ENCODE measurements around the gene CFAP58.

Gene CFAP58

GRCh38 chr10:104321725-104322415 lies 31.8 kb upstream of the CFAP58 start:
- DNase-seq: no peak

- no peak for DNase-seq
These were observed 31.2 kb upstream of the CFAP58 start for GRCh38 chr10:104322416-104322782.

- DNase-seq: no peak
These were observed 30.5 kb upstream of the CFAP58 start for GRCh38 chr10:104323085-104323484.

GRCh38 chr10:104323760-104324201 lies 29.9 kb upstream of the CFAP58 start:
- DNase-seq: no peak

DNA sequence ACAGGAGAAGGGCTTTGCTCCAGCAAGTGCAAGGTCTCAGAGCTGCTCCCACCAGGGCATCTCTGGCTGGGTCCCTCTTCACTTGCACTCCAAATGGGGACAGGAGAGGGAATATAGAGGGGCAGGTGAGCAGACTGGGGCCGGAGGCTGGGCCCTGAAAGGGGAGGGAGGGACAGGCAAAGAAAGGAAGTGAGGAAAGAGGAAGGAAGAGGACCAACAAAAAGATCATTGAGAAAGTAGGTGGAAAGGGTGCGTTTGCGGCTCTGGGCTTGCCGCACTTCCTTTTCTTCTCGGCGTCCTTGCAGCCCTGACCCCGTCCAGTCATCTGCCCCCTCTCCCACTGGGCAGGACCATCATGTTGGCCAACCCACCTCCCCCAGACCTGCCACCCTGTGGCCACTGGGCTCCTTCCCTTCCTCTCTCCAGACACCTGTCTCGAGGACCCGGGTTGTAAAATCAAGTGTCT lies 29.4 kb upstream of the CFAP58 start:
- DNase-seq: no peak

GRCh38 chr10:104324931-104325330 lies 28.7 kb upstream of the CFAP58 start:
- DNase-seq: no peak

DNA sequence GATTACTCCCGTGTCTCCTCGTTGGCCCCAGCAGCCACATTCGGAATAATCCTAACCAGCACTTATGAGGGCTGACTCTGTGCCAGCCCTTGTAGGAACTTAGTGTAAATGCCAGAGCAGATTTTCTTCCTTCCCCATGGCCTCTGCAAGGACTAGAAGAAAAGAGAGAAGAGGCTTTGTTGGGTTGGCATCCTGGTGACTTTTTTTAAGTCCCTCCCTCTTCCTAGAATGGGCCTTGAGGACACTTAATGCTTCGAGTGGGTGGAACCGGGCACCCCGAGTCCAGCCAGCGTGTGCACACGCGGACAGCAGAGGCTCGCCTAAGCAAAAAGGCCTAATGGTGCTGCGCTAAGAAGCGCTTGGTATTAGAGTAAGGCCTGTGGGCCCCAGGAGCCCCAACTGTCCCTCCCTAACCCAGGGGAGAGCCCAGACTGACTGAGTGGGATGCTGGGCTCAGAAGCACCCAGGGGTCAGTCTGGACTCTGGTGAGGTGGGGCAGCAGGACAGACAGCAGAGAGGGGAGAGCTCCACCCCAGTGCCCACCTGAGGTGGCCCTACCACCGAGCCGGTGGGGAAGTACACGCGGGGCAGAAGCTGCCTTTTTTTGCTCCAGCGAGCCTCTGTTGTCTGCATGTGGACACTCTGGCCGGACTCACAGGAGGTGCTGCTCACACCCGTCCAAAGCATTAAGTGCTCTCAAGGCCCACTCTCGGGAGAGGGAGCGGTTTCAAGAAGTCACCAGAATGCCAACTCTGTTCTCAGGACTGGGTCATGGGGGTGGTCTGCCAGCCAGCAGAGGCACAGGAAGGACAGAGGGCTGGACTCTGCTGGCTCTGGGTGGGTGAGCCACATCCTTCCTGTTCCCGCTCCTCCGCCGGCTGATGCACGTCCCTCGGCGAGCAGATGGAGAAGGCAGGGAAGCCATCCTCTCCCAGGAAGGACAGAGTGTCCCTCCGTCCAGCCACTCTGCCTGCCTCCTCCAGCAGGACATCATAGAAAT lies 27.9 kb upstream of the CFAP58 start:
- DNase-seq: no peak

DNA sequence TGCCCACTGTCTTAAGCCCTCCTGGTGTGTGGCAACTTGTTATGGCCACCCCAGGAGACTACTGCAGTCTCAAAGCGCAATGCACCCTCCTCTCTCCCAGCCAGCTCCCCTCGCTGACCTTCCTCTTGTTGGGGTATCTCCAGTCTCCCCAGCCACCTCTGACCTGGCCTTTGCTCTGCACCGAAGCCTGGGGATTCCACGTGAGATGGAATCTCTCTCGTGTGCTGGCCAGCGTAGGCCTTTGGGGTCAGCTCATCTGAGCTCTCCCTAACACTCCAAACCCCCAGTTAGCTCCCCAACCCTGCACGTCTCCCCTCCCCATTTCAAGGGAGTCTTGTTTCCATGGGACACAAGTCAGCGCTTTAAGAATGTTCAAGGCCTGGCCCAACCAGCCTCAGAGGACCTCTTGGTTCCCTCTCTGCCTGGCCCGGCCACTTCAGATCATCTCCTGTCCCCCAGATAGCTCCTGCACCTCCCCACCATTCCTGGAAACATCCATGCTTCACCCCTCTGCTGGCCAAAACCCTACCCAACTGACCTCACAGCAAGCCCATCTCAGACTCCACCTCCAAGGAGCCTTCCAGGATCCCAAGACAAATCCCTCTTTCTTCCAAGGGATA lies 26.5 kb upstream of the CFAP58 start:
- no peak for DNase-seq

DNA sequence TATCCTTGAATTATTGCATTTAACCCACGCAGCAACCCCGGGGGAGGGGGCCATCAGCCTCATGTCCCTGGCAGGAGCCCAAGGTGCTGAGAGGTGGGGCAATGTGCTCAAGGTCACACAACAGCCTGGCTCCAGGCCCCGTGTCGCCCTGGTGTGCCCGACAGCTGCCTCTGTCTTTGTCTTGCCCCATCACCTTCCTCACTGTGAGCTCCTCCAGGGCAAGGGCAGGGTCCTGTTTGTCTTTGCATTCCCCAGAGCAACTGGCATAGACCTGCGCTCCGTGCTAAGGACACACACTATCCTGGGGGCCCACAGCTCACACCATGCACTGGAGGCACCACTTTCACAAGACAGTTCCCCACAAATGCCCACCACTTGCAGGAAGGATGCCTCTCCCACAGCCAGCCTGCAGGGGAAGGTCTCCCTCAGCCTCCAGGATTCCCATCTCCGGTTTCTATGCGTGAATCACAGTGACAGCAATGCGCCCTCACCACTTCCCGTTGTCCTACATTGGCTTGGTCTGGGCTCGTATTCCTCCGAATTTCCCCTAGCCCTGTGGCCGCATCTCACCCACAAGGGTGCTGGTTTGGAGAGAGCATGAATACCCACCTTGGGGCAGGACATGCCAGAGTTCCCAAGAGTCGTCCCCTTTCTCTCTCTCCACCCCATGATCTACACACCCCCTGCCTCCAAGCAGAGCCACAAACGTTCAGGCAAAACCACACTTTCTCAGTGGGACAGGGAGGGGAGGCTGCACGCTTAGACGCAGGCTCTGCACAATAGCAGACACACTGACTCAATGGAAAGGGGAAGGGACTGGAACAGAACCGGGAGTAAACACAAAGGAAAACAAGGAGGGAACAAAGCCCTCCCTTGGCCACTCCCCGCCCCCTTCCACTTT lies 25.6 kb upstream of the CFAP58 start:
- no peak for DNase-seq

DNA sequence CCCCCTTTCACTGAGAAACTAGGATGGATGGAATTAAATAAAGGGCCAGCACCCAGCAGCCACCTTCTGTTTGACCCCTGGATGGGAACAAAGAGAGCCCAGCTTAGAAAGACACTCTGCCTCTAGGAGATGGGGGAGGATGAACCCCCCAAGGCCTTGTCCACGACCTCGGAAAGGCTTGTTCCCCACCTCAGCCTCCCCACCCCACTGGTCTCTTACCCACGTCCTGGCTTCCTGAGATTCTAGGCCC lies 25.1 kb upstream of the CFAP58 start:
- no peak for DNase-seq

DNA sequence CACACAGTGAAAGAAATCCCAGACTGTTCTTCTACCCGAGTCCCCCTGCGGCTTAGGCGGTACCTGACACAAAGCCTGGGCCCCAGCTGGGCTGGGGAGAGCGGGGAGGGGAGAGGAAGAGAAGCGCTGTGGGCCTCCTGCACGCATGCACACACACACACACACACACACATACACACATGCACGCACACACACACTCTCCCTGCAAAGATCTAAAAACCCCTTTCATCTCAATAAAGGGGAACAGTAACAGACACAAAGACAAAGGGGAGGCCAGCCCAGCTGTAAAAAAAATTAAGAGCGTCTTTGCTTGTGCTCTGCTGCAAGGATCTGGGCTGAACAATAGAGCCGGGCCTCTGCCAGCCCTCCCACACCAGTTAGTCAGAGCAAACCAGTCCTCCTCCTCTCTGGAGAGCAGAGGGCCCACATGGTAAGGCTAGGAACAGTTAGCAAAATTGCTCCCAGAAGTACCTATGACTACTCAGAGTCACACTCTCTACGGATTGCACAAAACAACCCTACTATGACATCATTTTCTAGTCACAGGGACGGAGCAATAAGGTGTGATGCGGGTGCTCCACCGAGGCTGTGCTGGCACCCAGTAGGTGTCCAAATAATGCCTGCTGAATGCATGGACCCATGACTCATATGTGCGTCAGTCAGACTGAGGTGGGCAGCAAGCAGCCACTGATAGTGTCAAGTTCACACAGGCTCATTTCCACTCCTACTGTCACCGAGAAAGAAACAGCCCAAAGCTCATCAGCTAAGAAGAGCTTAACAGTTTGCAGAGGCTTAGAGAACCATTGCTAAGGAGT lies 24.5 kb upstream of the CFAP58 start:
- DNase-seq: peak; percentile 74

DNA sequence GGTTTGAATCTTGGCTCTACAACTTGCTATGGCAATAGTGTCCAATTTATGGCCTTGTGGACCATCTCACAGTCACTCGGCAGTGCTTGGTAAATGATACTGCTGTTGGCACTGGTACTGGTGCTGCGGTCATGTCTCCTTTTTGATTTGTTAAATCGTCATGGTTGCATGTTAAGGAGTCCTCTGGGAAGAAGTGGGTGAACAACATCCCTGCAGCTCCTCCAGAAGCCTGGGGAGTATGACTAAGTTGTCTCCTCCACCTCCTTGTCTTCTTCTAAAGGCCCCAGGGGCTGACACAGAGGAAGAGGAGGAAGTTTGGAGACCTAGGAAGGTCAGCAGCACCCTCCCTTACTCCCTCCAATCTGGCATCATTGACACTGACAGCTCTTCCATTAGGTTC lies 23.9 kb upstream of the CFAP58 start:
- DNase-seq: peak; percentile 74

GRCh38 chr10:104330168-104331110 lies 23.2 kb upstream of the CFAP58 start:
- no peak for DNase-seq

DNA sequence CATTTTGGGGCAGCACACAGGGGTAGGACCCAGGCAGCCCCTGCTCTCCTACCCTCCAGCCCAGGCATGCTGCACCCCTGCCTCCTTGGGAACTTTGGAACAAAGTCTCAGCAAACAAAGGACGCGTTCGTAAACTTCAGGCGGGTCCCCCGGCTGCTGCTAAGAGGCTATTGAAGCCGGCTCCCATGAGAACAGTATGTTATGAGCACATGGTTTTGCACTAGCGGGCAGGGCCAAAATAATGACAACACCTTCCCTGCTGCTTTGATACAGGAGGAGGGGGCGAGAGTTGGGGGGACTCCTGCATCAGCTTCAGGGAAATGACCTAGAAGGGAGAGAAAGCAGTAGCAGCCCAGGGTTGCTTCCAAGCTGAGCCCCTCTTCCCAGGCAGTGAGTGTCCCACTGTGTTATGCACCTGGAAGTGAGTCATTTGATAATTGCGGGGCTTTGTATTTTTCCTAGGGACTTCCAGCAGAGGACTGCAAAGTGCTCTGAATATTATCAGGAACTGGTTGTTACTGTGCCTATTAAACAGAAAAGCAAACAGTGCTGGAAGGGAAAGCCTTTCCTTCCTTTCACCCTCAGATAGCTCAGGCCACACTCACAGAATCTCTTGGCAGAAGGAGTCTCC lies 22.3 kb upstream of the CFAP58 start:
- no peak for DNase-seq

DNA sequence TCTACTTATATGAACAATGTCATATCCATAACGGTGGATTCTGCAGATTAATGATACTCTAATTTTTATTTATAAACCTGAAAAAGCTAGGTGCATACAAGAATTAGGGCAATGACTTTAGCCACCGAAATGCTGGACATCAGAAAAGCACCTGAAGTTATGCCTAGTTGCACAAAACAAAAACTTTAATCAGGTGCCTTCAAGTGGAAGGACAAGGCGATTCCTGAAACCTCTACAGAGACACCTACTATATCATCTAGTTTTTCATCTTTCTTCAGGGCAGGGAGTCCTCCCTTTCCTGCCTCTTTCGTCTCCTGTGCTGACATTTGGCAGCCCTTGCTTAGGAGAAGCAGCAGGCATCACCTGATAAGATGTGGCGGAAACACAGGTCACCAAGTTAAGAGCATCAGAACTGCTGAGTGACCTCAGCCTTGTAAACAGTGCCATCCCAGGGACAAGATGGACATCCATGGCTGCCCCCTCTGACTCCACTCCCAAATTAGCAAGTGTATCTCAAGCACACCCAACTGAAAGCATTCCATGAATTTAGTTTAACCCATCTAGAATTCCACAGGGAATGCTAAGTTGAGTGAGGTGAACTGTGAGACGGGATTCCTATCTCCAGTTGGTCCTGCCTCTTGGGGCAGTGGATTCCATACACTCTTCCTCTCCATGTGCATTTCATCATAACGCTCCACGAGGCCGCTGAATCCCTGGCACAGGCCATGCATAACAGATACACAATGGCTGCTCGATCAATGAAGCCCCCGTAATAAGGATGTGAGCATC lies 21.2 kb upstream of the CFAP58 start:
- no peak for DNase-seq

DNA sequence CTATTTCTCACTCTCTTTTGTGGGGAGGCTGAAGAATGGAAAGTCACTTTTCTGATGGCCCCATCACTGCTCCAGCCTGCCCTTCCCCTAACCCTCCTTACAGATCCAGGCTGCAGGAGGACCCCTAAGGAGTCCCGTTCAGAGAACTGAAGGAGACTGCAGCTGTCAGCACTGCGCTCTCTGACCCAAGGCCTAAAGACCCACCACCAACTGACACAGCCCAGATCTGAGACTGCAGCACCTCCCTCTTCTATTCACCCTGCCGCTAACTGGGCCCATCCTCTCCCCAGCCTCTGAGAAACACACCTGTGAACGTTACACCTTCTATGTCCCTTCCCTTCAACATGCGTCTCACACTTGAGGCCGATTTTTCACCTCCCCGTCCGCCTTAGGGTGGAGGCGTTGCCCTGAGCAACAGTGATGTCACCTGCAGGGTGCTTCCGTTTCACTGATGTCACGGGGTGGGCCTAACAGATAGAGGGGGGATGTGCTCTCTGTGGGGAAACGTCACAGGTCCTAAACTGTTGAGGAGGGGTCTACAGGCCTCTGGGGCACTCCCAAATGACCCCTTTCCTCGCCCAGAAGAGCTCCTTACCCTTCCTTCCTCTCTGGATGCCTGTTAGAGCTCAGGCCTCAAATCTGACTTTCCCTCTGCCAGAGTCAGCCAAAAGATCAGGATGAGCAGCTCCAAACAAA lies 20.5 kb upstream of the CFAP58 start:
- DNase-seq: no peak

- no peak for DNase-seq
These were observed 19.8 kb upstream of the CFAP58 start for GRCh38 chr10:104333728-104334373.

- no peak for DNase-seq
These were observed 19.1 kb upstream of the CFAP58 start for GRCh38 chr10:104334561-104334960.
